ENCODE data around the gene ACER1.

DNA sequence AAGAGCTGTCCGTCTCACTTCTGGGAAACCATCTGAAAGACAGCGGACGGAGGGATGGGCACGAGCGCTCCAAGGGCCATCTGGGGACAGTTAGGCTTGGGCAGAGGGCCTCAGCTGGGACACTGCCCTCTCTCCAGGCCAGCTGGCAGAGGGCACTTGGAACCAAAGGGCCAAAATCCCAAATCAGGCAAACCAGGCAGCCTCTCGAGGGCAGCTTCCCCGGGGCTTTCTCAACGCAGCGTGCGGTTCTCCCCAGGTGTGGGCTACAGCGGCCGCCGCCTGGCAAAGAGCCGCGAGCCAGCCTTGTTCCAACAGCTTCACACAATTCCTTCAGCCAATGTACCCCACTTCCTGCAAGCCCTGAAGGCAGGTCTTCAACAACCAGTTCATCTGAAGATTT is 58.7 kb downstream of the ACER1 start:
- no peak for TF ChIP-seq POLR2A (IDR thresholded peaks at IDR 0.05; ENCODE audit: extremely low read depth, insufficient read length)
- TF ChIP-seq, protein P1, sequence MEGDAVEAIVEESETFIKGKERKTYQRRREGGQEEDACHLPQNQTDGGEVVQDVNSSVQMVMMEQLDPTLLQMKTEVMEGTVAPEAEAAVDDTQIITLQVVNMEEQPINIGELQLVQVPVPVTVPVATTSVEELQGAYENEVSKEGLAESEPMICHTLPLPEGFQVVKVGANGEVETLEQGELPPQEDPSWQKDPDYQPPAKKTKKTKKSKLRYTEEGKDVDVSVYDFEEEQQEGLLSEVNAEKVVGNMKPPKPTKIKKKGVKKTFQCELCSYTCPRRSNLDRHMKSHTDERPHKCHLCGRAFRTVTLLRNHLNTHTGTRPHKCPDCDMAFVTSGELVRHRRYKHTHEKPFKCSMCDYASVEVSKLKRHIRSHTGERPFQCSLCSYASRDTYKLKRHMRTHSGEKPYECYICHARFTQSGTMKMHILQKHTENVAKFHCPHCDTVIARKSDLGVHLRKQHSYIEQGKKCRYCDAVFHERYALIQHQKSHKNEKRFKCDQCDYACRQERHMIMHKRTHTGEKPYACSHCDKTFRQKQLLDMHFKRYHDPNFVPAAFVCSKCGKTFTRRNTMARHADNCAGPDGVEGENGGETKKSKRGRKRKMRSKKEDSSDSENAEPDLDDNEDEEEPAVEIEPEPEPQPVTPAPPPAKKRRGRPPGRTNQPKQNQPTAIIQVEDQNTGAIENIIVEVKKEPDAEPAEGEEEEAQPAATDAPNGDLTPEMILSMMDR (IDR thresholded peaks at IDR 0.05; ENCODE audit: low read depth, low read length): no peak
